Left ventricle myocardium inferior (tissue), 1 donor: ENCODE data around the gene CWF19L2. TPM values are rescaled to one million over a fixed set of nuclear protein-coding genes. Genes with fewer than 3 reads are reported as not detected.

Source experiments
- DNase-seq: peaks from one replicate; pipeline ENCODE4 v3.0.0-alpha.2; 2020
- H3K27ac ChIP-seq: fragments of 200-600 bp; replicated peaks from 2 replicates; pipeline ENCODE4 v1.8.0; 2021
- H3K27me3 ChIP-seq: fragments of 200-600 bp; 2 replicates; pipeline ENCODE4 v1.8.0; 2021; ENCODE audit warnings: low read depth
- H3K36me3 ChIP-seq: fragments of 200-600 bp; 2 replicates; pipeline ENCODE4 v1.8.0; 2021
- H3K4me1 ChIP-seq: fragments of 200-600 bp; 2 replicates; pipeline ENCODE4 v1.8.0; 2021
- H3K4me3 ChIP-seq: fragments of 200-600 bp; 2 replicates; pipeline ENCODE4 v1.8.0; 2021; ENCODE audit warnings: mild to moderate bottlenecking, moderate library complexity
- H3K9me3 ChIP-seq: fragments of 200-600 bp; replicated peaks from 2 replicates; pipeline ENCODE4 v1.8.0; 2021
- CTCF ChIP-seq: fragments of 200-600 bp; IDR thresholded peaks from 2 replicates; pipeline ENCODE4 v1.8.0; 2021; ENCODE audit warnings: antibody characterized with exemption, mild to moderate bottlenecking, borderline replicate concordance
- intact Hi-C: fragments of 100-400 bp; cut with micrococcal nuclease; formaldehyde crosslinking; loops from one replicate; pipeline ENCODE4 v1.11.0; 2022
- total RNA-seq: library from RNA; stranded (reverse); fragmentation: NEBNext Ultra II Directional; extraction: Animal tissue kit (Norgen Biotek cat#: 25700); gene quantifications from one replicate; pipeline ENCODE4 v1.2.1, GENCODE V29; 2021
- donor health status: DM: no; HTN: yes; CAD: no; lungs with severe emphysema.

The CWF19L2 gene
- total RNA-seq, 1 donor from 2014 or later, result 9.4 TPM

GRCh38 chr11:107372439-107372838 is 85.2 kb downstream of the CWF19L2 start:
- intact Hi-C loops, result no loop called here
- no peaks in the 10 kb centered on the region for H3K4me1 ChIP-seq
- H3K4me3 ChIP-seq, result no peak overlapping the region
- no peak overlapping the region for H3K27ac ChIP-seq
- H3K36me3 ChIP-seq, result no peaks in the 10 kb centered on the region
- H3K27me3 ChIP-seq, result no peaks in the 10 kb centered on the region
- H3K9me3 ChIP-seq, result no peaks in the 10 kb centered on the region
- TF ChIP-seq CTCF, result no peak
- no peak for DNase-seq

GRCh38 chr11:107370390-107370789 is 87.2 kb downstream of the CWF19L2 start:
- Histone ChIP-seq H3K27ac (no peak overlapping the region), H3K4me1 (no peaks in the 10 kb centered on the region), H3K36me3 (no peaks in the 10 kb centered on the region), H3K9me3 (no peaks in the 10 kb centered on the region), H3K27me3 (no peaks in the 10 kb centered on the region), H3K4me3 (no peak overlapping the region)
- no peak for DNase-seq
- TF ChIP-seq CTCF, result no peak
- intact Hi-C loops, result no loop called here

- no peak for DNase-seq
- no peaks in the 10 kb centered on the region for H3K4me1 ChIP-seq
- intact Hi-C loops, result no loop called here
- H3K9me3 ChIP-seq, result no peaks in the 10 kb centered on the region
- no peak overlapping the region for H3K4me3 ChIP-seq
- H3K27me3 ChIP-seq, result no peaks in the 10 kb centered on the region
- no peak for TF ChIP-seq CTCF
- peaks cover 20% of the 10 kb centered on the region for H3K36me3 ChIP-seq
- H3K27ac ChIP-seq, result no peak overlapping the region
Measured at GRCh38 chr11:107359701-107360100, 97.9 kb downstream of the CWF19L2 start.

- no peak for TF ChIP-seq CTCF
- intact Hi-C loops, result no loop called here
- no peak for DNase-seq
- Histone ChIP-seq H3K4me1 (no peaks in the 10 kb centered on the region), H3K36me3 (peaks cover 27% of the 10 kb centered on the region), H3K4me3 (no peak overlapping the region), H3K27ac (no peak overlapping the region), H3K9me3 (no peaks in the 10 kb centered on the region), H3K27me3 (no peaks in the 10 kb centered on the region)
Measured at GRCh38 chr11:107357877-107358276, 99.7 kb downstream of the CWF19L2 start.

GRCh38 chr11:107354780-107355179 is 102.8 kb downstream of the CWF19L2 start:
- Histone ChIP-seq H3K4me3 (no peak overlapping the region), H3K9me3 (no peaks in the 10 kb centered on the region), H3K27me3 (no peaks in the 10 kb centered on the region), H3K4me1 (no peaks in the 10 kb centered on the region), H3K27ac (no peak overlapping the region), H3K36me3 (peaks cover 44% of the 10 kb centered on the region)
- DNase-seq, result no peak
- intact Hi-C loops, result no loop called here
- TF ChIP-seq CTCF, result no peak

- DNase-seq, result no peak
- peaks cover 25% of the 10 kb centered on the region for H3K36me3 ChIP-seq
- peaks cover 3% of the 10 kb centered on the region for H3K9me3 ChIP-seq
- H3K4me1 ChIP-seq, result no peaks in the 10 kb centered on the region
- TF ChIP-seq CTCF, result no peak
- no peak overlapping the region for H3K4me3 ChIP-seq
- intact Hi-C loops, result no loop called here
- no peaks in the 10 kb centered on the region for H3K27me3 ChIP-seq
- H3K27ac ChIP-seq, result no peak overlapping the region
Measured at GRCh38 chr11:107337917-107338316, 119.7 kb downstream of the CWF19L2 start.
